Dermis microvascular lymphatic vessel endothelial cell (primary cell): ENCODE data around the gene SMAD3. TPM values are rescaled to one million over a fixed set of nuclear protein-coding genes. Genes with fewer than 3 reads are reported as not detected.
"Not testable (repeated sequence)": the region's sequence is repeated elsewhere in the genome, so short reads cannot be mapped to it uniquely, and the experiment has no call there.

Source experiments
- DNase-seq, 2 donors: peaks; one replicate each; pipeline versions ENCODE4 v3.0.0 to v3.0.0-alpha.2; 2010; ENCODE audit warnings: low read depth in 2 of 2
- total RNA-seq: library from RNA; depleted of rRNA; stranded (reverse); fragments of >200 nt; gene quantifications from 2 replicates; pipeline ENCODE4 v1.2.1, GENCODE V29; 2014

Gene SMAD3
- total RNA-seq: 11.8 and 12.3 TPM in 2 replicates

- DNase-seq: peak; percentile 75 to 95
Measured at GRCh38 chr15:67065531-67066005, at the start of gene SMAD3. Gene SMAD3, plus strand, starts transcription at chr15:67065602. Its CDS starts 553 bp downstream, at chr15:67066155.

- no peak for DNase-seq
Measured at GRCh38 chr15:67017311-67017710, 48.1 kb upstream of the SMAD3 start.

GRCh38 chr15:67018026-67018425, 47.4 kb upstream of the SMAD3 start:
- no peak for DNase-seq

GRCh38 chr15:67018441-67018840, 47.0 kb upstream of the SMAD3 start:
- no peak for DNase-seq

GRCh38 chr15:67019069-67019468, 46.3 kb upstream of the SMAD3 start:
- no peak for DNase-seq

- DNase-seq: no peak
Measured at GRCh38 chr15:67019884-67020520, 45.4 kb upstream of the SMAD3 start.

- not testable (repeated sequence) for DNase-seq
Measured at GRCh38 chr15:67020668-67021067, 44.7 kb upstream of the SMAD3 start.

- no peak for DNase-seq
Measured at GRCh38 chr15:67021455-67021854, 43.9 kb upstream of the SMAD3 start.

- no peak for DNase-seq
Measured at GRCh38 chr15:67022587-67023105, 42.8 kb upstream of the SMAD3 start.

- DNase-seq: no peak
Measured at GRCh38 chr15:67023517-67024313, 41.7 kb upstream of the SMAD3 start.

GRCh38 chr15:67024314-67024997, 40.9 kb upstream of the SMAD3 start:
- DNase-seq: peak; percentile 89 to 92

- no peak for DNase-seq
Measured at GRCh38 chr15:67024998-67025368, 40.4 kb upstream of the SMAD3 start.

- DNase-seq: peak in 1 of 2 donors; percentile 78
Measured at GRCh38 chr15:67025719-67026609, 39.4 kb upstream of the SMAD3 start.

GRCh38 chr15:67026610-67026967, 38.8 kb upstream of the SMAD3 start:
- DNase-seq: no peak

GRCh38 chr15:67028440-67028839, 37.0 kb upstream of the SMAD3 start:
- not testable (repeated sequence) for DNase-seq

- no peak for DNase-seq
Measured at GRCh38 chr15:67030036-67030762, 35.2 kb upstream of the SMAD3 start.

GRCh38 chr15:67031331-67031730, 34.1 kb upstream of the SMAD3 start:
- no peak for DNase-seq

GRCh38 chr15:67032608-67033007, 32.8 kb upstream of the SMAD3 start:
- no peak for DNase-seq

GRCh38 chr15:67033012-67033411, 32.4 kb upstream of the SMAD3 start:
- DNase-seq: no peak

- no peak for DNase-seq
Measured at GRCh38 chr15:67033571-67034044, 31.8 kb upstream of the SMAD3 start.
